ENCODE results near the gene DNAH2.
A peak's percentile ranks its signal among the peaks of the same experiment; 100 is the strongest.

Gene DNAH2

DNA sequence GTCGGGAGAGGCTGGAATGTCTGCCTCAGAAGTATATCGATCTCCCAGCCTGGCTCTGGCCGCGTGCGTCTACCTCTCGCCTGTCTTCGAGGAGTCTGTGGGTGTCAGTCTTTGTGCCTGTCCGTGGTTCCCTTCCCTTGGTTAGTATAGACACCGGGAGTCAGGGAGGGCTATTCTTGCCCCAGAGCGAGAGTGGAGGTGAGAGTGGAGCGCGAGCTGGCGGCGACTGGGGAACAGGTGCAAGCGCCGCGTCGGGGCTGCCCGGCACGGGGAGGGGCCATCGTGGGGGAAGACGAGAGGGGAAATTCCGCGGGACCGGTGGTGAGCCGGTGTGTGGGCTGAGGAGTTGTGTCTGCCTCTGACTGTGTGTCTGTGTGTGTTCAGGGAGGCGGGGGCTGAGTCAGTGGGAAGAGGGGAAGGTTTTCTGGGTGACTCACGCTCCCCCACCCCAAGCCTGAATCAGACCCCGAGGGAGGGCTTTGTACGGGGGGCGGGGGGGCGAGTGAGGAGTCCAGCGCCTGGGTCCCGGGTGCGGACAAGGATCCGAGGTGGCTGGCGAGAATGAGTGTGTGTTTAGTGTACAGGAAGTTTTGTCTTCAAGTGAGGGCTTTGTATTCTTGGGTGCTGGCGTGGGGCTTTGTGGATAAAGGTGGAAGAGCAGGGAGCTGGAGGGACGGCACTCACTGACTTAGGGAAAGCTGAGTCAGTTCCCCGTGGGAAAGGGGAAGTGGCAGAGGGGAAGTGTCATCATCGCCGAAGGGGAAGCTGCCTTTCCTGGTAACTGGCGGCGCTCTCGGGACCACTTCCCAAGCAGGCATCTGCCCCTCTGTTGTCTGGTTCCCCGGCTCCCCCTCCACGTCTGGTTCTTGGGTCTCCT, 125.1 kb downstream of the DNAH2 start:
- DNase-seq, result peak; percentile 93

DNA sequence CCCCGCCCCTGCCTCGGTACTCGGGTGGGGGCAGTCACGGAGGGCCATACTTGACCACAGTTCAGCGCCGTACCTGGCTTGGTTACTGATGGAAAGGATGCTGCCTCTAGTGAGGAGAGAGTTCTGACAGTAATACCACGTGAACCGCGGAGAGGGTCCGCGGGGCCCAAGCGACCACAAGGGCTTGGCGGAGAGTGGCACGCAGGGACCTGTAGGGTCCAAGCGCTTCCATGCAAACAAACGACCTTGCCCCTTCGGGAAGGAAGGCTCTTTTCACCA, 125.7 kb downstream of the DNAH2 start:
- no peak for DNase-seq

DNA sequence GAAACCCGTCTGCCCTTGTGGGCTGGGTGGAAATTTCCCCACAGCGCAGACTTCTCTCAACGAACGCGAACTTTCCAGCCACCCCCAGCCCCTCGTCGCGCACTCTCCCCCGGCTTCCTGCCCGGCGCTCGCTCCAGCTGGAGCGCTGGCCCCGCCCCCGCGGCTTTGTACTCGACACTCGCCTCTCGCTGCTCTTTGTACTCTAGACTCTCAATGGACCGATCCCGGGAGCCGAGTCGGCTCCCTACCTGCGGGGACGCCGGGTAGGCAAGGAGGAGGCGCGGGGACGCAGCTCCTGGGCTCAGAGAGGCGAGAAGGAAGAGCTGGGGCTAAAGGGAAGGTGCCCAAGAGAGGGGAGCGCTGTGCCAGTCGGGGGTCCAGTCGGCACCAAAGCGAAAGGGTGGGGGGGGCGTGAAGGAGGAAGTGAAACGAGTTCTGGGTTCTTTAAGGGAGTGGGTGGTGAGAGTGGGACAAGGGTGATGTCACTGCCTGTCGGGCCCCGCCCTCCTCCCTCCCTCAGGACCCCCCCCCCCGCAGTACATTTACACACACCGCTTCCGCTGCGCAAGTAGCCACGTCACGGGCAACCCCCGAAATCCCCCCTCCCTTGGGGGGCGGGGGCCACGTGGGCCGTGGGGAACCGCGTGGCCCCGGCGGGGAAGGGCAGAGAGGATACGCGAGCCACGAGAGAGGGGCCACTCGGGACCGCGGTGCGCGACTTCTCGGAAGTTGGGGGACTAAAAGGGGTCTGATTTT, 126.2 kb downstream of the DNAH2 start:
- peak; percentile 93 for DNase-seq

DNA sequence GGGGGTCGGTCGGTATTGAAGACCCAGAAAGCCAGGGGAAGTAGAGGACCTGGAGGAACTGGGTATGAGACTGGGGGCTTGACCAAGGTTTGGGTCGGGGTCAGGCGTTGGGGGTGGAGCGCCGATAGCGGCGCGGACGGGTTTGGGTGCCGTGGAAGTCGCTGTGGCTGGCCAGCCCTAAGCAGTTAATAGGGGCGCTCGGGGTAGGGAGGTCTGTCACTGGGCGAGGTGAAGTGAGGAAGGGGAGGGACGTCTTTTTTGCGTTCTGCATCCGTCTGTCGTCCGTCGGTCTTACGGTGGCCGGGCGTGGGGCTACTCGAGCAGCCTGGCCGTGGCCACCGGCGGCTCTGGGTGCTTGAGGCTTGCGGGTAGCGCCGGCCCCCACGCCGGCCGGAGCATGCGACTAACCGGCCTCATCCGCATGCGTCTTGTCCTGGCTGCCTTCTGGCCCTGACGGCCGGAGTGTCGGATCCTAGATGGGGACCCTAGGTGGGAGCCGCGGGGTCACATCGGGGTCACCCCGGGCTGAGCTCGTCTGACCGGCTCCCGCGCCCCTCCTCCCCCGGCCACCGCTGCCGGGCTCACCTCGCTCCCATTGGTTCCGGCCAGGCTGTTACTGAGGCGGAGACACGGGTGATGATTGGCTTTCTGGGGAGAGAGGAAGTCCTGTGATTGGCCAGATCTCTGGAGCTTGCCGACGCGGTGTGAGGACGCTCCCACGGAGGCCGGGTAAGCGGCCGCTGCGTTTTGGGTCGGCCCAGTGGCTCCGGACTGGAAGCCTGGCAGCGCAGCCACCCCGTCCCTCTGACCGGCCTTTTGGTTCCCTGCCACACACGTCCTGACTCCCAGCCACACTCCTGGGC, 127.0 kb downstream of the DNAH2 start:
- peak; percentile 78 for DNase-seq

DNA sequence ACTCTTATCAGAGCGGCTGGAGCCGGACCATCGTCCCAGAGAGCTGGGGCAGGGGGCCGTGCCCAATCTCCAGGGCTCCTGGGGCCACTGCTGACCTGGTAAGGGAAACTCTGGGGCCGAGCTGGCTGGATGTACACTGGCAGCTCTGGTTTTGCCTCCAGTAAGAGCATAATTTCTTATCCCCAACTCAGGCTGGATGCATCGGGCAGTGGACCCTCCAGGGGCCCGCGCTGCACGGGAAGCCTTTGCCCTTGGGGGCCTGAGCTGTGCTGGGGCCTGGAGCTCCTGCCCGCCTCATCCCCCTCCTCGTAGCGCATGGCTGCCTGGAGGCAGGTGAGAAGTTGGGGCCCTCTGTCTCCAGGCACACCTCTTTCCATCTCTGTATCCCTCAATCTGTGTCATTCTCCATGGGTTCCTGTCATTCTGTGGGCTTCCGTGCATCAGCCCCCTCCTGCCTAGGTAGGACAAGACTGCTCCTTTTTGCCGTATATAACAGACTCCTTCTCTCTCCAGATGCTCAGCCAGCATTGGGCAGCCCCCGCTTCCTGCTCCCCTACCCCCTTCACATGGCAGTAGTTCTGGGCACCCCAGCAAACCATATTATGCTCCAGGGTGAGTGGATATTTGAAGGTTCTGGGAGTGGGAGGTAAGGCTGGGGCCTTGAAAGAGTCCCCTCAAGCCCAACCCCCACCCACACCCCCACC, 128.0 kb downstream of the DNAH2 start:
- DNase-seq, result no peak

DNA sequence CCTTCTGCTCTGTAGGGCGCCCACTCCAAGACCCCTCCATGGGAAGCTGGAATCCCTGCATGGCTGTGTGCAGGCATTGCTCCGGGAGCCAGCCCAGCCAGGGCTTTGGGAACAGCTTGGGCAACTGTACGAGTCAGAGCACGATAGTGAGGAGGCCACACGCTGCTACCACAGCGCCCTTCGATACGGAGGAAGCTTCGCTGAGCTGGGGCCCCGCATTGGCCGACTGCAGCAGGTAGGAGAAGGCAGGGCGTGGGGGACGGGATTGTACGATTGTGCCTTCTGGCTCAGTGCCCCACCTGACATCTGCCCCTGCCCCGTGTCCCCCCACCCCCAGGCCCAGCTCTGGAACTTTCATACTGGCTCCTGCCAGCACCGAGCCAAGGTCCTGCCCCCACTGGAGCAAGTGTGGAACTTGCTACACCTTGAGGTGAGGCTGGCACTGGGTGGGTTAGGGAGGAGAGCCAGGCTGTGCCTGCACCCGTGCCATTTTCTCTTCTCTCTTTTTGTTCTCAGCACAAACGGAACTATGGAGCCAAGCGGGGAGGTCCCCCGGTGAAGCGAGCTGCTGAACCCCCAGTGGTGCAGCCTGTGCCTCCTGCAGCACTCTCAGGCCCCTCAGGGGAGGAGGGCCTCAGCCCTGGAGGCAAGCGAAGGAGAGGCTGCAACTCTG, 128.7 kb downstream of the DNAH2 start:
- DNase-seq, result no peak

DNA sequence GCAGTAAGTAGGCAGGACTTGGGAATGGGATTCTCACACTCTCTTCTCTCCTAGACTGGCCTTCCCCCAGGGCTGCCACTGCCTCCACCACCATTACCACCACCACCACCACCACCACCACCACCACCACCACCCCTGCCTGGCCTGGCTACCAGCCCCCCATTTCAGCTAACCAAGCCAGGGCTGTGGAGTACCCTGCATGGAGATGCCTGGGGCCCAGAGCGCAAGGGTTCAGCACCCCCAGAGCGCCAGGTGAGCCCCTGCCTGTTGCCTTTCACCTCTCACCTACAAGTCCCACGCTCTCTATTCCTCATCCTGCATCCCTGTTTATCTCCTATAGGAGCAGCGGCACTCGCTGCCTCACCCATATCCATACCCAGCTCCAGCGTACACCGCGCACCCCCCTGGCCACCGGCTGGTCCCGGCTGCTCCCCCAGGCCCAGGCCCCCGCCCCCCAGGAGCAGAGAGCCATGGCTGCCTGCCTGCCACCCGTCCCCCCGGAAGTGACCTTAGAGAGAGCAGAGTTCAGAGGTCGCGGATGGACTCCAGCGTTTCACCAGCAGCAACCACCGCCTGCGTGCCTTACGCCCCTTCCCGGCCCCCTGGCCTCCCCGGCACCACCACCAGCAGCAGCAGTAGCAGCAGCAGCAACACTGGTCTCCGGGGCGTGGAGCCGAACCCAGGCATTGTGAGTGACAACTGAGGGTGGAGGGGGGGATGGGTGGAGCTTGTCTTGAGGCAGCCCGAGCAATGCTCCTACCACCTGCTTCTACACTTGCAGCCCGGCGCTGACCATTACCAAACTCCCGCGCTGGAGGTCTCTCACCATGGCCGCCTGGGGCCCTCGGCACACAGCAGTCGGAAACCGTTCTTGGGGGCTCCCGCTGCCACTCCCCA, 129.5 kb downstream of the DNAH2 start:
- DNase-seq, result no peak

DNA sequence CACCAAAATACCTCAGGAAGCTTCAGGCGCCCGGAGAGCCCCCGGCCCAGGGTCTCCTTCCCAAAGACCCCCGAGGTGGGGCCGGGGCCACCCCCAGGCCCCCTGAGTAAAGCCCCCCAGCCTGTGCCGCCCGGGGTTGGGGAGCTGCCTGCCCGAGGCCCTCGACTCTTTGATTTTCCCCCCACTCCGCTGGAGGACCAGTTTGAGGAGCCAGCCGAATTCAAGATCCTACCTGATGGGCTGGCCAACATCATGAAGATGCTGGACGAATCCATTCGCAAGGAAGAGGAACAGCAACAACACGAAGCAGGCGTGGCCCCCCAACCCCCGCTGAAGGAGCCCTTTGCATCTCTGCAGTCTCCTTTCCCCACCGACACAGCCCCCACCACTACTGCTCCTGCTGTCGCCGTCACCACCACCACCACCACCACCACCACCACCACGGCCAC, 130.6 kb downstream of the DNAH2 start:
- DNase-seq, result no peak

DNA sequence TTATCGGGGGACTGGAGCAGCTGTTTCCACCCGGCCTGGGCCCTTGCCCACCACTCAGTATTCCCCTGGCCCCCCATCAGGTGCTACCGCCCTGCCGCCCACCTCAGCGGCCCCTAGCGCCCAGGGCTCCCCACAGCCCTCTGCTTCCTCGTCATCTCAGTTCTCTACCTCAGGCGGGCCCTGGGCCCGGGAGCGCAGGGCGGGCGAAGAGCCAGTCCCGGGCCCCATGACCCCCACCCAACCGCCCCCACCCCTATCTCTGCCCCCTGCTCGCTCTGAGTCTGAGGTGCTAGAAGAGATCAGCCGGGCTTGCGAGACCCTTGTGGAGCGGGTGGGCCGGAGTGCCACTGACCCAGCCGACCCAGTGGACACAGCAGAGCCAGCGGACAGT, 131.2 kb downstream of the DNAH2 start:
- DNase-seq, result no peak

DNA sequence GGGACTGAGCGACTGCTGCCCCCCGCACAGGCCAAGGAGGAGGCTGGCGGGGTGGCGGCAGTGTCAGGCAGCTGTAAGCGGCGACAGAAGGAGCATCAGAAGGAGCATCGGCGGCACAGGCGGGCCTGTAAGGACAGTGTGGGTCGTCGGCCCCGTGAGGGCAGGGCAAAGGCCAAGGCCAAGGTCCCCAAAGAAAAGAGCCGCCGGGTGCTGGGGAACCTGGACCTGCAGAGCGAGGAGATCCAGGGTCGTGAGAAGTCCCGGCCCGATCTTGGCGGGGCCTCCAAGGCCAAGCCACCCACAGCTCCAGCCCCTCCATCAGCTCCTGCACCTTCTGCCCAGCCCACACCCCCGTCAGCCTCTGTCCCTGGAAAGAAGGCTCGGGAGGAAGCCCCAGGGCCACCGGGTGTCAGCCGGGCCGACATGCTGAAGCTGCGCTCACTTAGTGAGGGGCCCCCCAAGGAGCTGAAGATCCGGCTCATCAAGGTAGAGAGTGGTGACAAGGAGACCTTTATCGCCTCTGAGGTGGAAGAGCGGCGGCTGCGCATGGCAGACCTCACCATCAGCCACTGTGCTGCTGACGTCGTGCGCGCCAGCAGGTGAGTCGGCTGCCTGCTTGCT, 131.7 kb downstream of the DNAH2 start:
- no peak for DNase-seq

DNA sequence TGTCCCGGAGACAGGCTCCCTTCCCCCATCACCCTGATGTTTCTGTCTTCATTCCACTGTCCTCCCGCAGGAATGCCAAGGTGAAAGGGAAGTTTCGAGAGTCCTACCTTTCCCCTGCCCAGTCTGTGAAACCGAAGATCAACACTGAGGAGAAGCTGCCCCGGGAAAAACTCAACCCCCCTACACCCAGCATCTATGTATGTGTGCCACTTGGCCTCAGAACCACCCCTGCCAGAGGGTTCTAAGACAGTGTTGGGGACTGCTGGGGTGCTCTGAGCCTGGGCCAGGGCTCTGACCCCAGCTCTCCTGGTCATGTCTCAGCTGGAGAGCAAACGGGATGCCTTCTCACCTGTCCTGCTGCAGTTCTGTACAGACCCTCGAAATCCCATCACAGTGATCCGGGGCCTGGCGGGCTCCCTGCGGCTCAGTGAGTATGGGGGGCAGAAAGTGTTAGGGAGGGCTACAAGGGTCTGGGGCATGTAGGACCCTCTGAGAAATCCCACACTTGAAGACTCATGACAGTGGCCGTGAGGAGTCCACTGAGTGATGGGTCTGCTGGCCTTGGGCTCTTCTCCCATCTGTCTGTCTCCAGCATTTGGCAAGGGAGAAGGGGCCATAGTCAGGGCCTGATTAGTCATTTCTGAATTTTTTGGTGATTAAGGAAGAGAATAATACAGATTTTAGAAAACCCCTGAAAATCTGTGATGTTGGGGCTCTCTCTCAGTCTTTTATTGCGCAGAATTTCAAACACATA, 132.4 kb downstream of the DNAH2 start:
- DNase-seq, result no peak

DNA sequence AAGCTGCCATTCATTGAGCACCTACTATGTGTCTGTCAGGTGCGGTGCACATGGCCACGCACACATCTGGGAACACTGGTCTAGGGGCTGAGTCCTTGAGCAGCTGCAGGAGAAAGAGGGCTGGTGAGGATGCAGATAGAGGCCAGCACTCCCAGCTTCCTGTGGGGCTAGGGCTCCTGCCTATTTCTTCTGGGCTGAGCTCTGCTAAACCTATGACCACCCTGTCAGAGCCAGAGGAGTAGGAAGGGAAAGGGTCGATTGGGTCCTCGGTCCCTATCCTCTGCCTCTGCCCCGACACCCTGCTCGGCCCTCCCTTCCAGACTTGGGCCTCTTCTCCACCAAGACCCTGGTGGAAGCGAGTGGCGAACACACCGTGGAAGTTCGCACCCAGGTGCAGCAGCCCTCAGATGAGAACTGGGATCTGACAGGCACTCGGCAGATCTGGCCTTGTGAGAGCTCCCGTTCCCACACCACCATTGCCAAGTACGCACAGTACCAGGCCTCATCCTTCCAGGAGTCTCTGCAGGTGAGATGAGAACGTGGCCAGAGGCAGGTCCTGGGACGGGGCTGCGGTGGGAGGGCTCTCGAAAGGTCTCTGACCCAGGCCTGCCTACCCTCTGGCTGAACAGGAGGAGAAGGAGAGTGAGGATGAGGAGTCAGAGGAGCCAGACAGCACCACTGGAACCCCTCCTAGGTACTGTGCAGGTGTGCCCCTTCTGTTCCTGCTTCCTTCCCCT, 133.3 kb downstream of the DNAH2 start:
- DNase-seq, result no peak

DNA sequence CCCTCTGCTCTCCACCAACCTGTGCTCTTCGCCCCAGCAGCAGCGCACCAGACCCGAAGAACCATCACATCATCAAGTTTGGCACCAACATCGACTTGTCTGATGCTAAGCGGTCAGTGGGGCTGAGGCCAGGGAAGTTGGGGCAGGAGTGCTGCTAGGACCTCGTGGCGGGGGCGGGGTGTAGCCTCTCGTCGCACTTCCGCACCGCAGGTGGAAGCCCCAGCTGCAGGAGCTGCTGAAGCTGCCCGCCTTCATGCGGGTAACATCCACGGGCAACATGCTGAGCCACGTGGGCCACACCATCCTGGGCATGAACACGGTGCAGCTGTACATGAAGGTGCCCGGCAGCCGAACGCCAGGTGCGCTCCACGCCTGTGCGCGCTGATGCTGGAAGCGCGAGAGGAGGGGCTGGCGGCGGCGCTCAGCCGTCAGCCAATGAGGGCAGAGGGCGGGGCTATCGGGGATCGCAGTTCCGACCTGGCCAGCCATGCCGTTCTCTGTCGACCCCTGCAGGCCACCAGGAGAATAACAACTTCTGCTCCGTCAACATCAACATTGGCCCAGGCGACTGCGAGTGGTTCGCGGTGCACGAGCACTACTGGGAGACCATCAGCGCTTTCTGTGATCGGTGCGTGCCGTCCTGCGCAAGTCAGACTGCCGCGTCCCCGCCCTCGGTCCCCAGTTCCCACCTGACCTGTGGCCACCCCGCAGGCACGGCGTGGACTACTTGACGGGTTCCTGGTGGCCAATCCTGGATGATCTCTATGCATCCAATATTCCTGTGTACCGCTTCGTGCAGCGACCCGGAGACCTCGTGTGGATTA, 134.1 kb downstream of the DNAH2 start:
- DNase-seq, result peak; percentile 98

DNA sequence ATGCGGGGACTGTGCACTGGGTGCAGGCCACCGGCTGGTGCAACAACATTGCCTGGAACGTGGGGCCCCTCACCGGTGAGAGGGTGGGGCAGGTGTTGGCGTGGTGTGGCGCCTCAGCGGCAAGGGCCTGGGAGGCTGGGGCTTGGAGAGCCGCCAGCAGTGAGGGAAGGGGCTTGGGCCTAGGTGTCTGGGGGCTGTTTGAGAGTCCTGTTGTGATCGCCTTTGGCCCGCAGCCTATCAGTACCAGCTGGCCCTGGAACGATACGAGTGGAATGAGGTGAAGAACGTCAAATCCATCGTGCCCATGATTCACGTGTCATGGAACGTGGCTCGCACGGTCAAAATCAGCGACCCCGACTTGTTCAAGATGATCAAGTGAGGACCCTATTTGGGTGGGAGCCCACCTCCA, 134.7 kb downstream of the DNAH2 start:
- DNase-seq, result no peak

DNA sequence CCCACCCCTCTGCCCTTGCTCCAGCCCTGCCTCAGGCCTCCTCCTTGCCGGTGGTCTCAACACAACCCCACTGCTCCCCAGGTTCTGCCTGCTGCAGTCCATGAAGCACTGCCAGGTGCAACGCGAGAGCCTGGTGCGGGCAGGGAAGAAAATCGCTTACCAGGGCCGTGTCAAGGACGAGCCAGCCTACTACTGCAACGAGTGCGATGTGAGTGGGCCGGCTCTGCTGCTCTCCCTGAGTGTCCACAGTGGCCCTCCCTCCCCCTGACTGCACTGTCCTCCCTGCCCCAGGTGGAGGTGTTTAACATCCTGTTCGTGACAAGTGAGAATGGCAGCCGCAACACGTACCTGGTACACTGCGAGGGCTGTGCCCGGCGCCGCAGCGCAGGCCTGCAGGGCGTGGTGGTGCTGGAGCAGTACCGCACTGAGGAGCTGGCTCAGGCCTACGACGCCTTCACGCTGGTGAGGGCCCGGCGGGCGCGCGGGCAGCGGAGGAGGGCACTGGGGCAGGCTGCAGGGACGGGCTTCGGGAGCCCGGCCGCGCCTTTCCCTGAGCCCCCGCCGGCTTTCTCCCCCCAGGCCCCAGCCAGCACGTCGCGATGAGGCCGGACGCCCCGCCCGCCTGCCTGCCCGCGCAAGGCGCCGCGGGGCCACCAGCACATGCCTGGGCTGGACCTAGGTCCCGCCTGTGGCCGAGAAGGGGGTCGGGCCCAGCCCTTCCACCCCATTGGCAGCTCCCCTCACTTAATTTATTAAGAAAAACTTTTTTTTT, 135.6 kb downstream of the DNAH2 start:
- DNase-seq, result no peak

DNA sequence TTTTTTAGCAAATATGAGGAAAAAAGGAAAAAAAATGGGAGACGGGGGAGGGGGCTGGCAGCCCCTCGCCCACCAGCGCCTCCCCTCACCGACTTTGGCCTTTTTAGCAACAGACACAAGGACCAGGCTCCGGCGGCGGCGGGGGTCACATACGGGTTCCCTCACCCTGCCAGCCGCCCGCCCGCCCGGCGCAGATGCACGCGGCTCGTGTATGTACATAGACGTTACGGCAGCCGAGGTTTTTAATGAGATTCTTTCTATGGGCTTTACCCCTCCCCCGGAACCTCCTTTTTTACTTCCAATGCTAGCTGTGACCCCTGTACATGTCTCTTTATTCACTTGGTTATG, 136.1 kb downstream of the DNAH2 start:
- DNase-seq, result no peak

DNA sequence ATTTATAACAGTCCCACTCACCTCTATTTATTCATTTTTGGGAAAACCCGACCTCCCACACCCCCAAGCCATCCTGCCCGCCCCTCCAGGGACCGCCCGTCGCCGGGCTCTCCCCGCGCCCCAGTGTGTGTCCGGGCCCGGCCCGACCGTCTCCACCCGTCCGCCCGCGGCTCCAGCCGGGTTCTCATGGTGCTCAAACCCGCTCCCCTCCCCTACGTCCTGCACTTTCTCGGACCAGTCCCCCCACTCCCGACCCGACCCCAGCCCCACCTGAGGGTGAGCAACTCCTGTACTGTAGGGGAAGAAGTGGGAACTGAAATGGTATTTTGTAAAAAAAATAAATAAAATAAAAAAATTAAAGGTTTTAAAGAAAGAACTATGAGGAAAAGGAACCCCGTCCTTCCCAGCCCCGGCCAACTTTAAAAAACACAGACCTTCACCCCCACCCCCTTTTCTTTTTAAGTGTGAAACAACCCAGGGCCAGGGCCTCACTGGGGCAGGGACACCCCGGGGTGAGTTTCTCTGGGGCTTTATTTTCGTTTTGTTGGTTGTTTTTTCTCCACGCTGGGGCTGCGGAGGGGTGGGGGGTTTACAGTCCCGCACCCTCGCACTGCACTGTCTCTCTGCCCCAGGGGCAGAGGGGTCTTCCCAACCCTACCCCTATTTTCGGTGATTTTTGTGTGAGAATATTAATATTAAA, 136.7 kb downstream of the DNAH2 start:
- no peak for DNase-seq

All from CD4-positive, alpha-beta T cell treated with Interleukin-17A for 4 hours (primary cell).